Adrenal gland (tissue), 5 donors: Measurements from ENCODE around the gene MAP7D1.

ENCODE experiments used
- POLR2A ChIP-seq, 2 donors: fragments of 450-650 bp; IDR thresholded peaks; one replicate each; pipeline ENCODE4 v1.6.1; 2017; ENCODE audit warnings: antibody characterized with exemption in 2 of 2, mild to moderate bottlenecking in 2 of 2, moderate library complexity in 1 of 2
- TF ChIP-seq, protein P1 (sequence below), 6 experiments: fragments of 450-650 bp in 4 of 6; fragments of 200-600 bp in 2 of 6; sonication (generic) in 1 of 6; IDR thresholded peaks; 1 replicate in 5 of 6; 2 replicates in 1 of 6; pipeline versions ENCODE4 v1.5.1 to v1.8.0; 2016 to 2021; ENCODE audit warnings: antibody characterized with exemption in 6 of 6, mild to moderate bottlenecking in 2 of 6, moderate library complexity in 1 of 6
- donor health status: DM: no; HTN: no; CAD: no.

GRCh38 chr1:36217670-36218069 is 61.7 kb downstream of the MAP7D1 start:
- TF ChIP-seq, protein P1, sequence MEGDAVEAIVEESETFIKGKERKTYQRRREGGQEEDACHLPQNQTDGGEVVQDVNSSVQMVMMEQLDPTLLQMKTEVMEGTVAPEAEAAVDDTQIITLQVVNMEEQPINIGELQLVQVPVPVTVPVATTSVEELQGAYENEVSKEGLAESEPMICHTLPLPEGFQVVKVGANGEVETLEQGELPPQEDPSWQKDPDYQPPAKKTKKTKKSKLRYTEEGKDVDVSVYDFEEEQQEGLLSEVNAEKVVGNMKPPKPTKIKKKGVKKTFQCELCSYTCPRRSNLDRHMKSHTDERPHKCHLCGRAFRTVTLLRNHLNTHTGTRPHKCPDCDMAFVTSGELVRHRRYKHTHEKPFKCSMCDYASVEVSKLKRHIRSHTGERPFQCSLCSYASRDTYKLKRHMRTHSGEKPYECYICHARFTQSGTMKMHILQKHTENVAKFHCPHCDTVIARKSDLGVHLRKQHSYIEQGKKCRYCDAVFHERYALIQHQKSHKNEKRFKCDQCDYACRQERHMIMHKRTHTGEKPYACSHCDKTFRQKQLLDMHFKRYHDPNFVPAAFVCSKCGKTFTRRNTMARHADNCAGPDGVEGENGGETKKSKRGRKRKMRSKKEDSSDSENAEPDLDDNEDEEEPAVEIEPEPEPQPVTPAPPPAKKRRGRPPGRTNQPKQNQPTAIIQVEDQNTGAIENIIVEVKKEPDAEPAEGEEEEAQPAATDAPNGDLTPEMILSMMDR (IDR thresholded peaks at IDR 0.05): peak in 5 of 6 experiments; percentile 24 to 50 (median 31)
- TF ChIP-seq POLR2A (IDR thresholded peaks at IDR 0.05): no peak
